Keratinocyte (primary cell): ENCODE results near the gene YBX1.

ENCODE experiments used
- EZH2 ChIP-seq: IDR thresholded peaks from one replicate; pipeline ENCODE4 v1.6.1; 2012; ENCODE audit warnings: inconsistent platforms, mild to moderate bottlenecking, low read length, moderate library complexity
- TF ChIP-seq, protein P1 (sequence below), 3 experiments: IDR thresholded peaks in 1 of 3; conservative IDR thresholded peaks in 1 of 3; optimal IDR thresholded peaks in 1 of 3; 2 replicates in 2 of 3; 3 replicates in 1 of 3; pipeline versions ENCODE3 to v1.5.1; 2011; ENCODE audit warnings: low read length in 3 of 3, mild to moderate bottlenecking in 3 of 3, moderate library complexity in 2 of 3, control low read depth in 1 of 3, inconsistent platforms in 1 of 3; ENCODE audit not compliant: insufficient read depth in 2 of 3; ENCODE audit errors: extremely low read depth in 1 of 3

DNA sequence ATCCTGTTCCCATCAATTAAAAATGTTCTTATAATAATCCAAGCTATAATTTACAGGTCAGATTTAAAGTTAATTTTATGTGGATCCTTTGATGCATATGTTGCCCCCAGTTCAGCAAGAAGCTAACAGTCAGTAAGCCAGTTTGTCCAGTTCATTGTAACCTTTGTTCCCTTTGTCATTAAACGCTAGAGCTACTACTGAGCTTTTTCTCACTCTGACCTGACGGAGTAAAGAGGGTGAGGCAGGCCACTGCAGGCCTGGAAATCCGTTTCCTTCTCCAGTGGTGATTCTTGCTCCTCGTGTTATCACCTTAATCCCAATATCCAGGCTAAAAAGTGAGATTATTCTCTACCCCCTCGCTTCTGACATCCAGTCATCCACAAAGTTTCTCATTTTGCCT, 10.2 kb downstream of the YBX1 start:
- TF ChIP-seq EZH2 = no peak
- TF ChIP-seq, protein P1, sequence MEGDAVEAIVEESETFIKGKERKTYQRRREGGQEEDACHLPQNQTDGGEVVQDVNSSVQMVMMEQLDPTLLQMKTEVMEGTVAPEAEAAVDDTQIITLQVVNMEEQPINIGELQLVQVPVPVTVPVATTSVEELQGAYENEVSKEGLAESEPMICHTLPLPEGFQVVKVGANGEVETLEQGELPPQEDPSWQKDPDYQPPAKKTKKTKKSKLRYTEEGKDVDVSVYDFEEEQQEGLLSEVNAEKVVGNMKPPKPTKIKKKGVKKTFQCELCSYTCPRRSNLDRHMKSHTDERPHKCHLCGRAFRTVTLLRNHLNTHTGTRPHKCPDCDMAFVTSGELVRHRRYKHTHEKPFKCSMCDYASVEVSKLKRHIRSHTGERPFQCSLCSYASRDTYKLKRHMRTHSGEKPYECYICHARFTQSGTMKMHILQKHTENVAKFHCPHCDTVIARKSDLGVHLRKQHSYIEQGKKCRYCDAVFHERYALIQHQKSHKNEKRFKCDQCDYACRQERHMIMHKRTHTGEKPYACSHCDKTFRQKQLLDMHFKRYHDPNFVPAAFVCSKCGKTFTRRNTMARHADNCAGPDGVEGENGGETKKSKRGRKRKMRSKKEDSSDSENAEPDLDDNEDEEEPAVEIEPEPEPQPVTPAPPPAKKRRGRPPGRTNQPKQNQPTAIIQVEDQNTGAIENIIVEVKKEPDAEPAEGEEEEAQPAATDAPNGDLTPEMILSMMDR (optimal IDR thresholded peaks at IDR 0.05 in 1 of 3, IDR thresholded peaks at IDR 0.05 in 1 of 3, conservative IDR thresholded peaks at IDR 0.05 in 1 of 3; ENCODE audit: extremely low read depth in 1 of 3, insufficient read depth in 2 of 3, low read length in 3 of 3) = no peak
